Gastroesophageal sphincter (tissue), 4 donors: ENCODE data around the gene CPED1. TPM values are rescaled to one million over a fixed set of nuclear protein-coding genes. Genes with fewer than 3 reads are reported as not detected.
A peak's percentile ranks its signal among the peaks of the same experiment; 100 is the strongest.
"Not testable (repeated sequence)": the region's sequence is repeated elsewhere in the genome, so short reads cannot be mapped to it uniquely, and the experiment has no call there.

Experiments used
- ATAC-seq: fragments of 150-250 bp; one replicate; pipeline ENCODE4 v1.9.1; 2016; ENCODE audit warnings: mild to moderate bottlenecking, moderate library complexity
- H3K27ac ChIP-seq, 4 donors: fragments of 200-600 bp; sonication (generic) in 3 of 4; 1 replicate in 3 of 4; 2 replicates in 1 of 4; pipeline ENCODE4 v1.5.1; 2016 to 2019
- H3K27me3 ChIP-seq: fragments of 200-600 bp; sonication (generic); one replicate; pipeline ENCODE4 v1.5.1; 2019
- H3K36me3 ChIP-seq, 2 donors: fragments of 200-600 bp; sonication (generic); one replicate each; pipeline ENCODE4 v1.5.1; 2019; ENCODE audit warnings: control low read depth in 1 of 2
- H3K4me1 ChIP-seq, 3 donors: fragments of 200-600 bp; sonication (generic); 1 replicate in 2 of 3; 2 replicates in 1 of 3; pipeline ENCODE4 v1.5.1; 2016 to 2019; ENCODE audit warnings: control low read depth in 2 of 3
- H3K4me3 ChIP-seq, 2 donors: fragments of 200-600 bp; sonication (generic); one replicate each; pipeline ENCODE4 v1.5.1; 2019; ENCODE audit warnings: mild to moderate bottlenecking in 1 of 2, moderate library complexity in 1 of 2
- H3K9me3 ChIP-seq, 3 donors: fragments of 200-600 bp; sonication (generic); one replicate each; pipeline ENCODE4 v1.5.1; 2017 to 2019; ENCODE audit warnings: control low read depth in 2 of 3
- EP300 ChIP-seq: sonication (generic); formaldehyde crosslinking; IDR thresholded peaks from one replicate; pipeline ENCODE4 v1.6.1; 2017; ENCODE audit warnings: antibody characterized with exemption, mild to moderate bottlenecking
- POLR2A ChIP-seq, 2 donors: fragments of 450-650 bp; IDR thresholded peaks; one replicate each; pipeline ENCODE4 v1.6.1; 2017; ENCODE audit warnings: antibody characterized with exemption in 2 of 2, mild to moderate bottlenecking in 2 of 2, moderate library complexity in 1 of 2
- POLR2AphosphoS5 ChIP-seq: sonication (generic); formaldehyde crosslinking; IDR thresholded peaks from one replicate; pipeline ENCODE4 v1.6.1; 2017; ENCODE audit warnings: antibody characterized with exemption
- WGBS, 2 donors: methylation state at CpG; one replicate each; pipeline ENCODE4 v1.1.5; 2018; ENCODE audit warnings: low coverage in 1 of 2; 5-methylcytosine and 5-hydroxymethylcytosine counted together
- total RNA-seq, 4 donors: library from RNA; depleted of rRNA; stranded (reverse); fragments of >200 nt; gene quantifications; one replicate each; pipeline ENCODE4 v1.1.0, GENCODE V29; 2016
- TF ChIP-seq, protein P1 (sequence below), 4 experiments: fragments of 200-600 bp in 2 of 4; fragments of 450-650 bp in 2 of 4; sonication (generic) in 1 of 4; IDR thresholded peaks; one replicate each; pipeline ENCODE4 v1.5.1; 2017 to 2019; ENCODE audit warnings: antibody characterized with exemption in 4 of 4, mild to moderate bottlenecking in 2 of 4, moderate library complexity in 2 of 4

Gene CPED1
- total RNA-seq, 4 donors from 2014 or later: 35.1 to 97.7 (median 60.5) TPM

DNA sequence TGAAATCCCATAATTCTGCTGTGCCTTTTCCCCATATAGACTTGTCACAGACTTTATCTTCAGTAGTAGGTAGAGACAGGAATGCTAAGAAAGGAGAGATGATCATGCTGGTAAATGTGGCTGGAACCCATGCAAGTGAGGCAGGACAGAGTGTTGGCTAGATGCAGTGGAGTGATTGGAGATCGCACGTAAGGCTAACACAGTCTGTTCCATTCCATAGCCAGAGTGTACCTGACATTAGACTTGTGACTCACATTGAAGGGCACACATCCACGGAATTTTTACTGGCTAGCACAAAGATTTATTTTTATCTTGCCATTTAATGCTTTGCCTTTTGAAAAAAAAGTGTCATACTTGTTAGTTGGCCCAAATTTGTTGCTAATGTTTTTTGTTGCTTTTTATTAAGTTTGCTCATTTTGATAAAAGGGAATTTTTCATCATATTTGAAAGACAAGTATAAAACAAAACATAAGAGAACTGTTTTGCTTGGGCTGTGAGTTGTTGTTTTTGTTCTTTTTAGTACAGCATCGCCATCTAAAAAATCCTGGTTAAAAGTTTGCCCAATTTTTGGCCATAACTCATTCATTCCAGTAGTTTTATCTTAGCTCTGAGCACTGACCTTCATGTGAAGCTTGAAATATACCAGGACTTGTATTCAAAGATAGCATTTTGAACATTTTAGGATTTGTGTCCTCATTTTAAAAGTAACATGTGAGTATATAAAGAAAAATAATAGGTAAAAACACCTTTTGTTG lies 81.0 kb downstream of the CPED1 start:
- Histone ChIP-seq H3K27me3 (no peaks in the 10 kb centered on the region), H3K4me1 (peaks cover 0 to 28% (median 4%) of the 10 kb centered on the region in 3 donors), H3K27ac (peak overlapping the region; percentile 58 to 73 (median 68)), H3K36me3 (no peaks in the 10 kb centered on the region), H3K4me3 (no peak overlapping the region), H3K9me3 (no peaks in the 10 kb centered on the region)
- peak; percentile 95 for ATAC-seq
- WGBS, 2 donors: 29 to 46% methylated on average over 4 of the region's 4 CpGs
- TF ChIP-seq POLR2AphosphoS5 (peak; percentile 85), POLR2A (IDR thresholded peaks at IDR 0.05) (no peak)

DNA sequence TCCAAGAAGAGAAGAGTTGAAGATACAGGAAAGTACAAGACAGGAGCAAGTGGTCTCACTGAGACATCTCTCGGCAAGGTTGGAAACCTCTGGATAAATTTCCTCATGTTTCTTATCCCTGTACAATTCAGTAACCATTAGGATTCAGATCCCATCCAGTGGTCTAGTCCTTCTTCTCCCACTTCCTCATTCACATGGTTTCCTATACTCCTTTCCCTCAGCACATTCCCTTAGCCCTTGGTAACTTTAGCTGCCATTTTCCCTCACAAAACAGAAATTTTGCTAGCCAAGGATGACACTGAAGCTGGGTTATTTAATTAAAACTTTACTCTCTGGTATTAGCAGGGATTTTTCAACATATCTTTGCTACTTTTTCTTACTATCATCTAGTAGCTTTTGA lies 82.6 kb downstream of the CPED1 start:
- no peaks in the 10 kb centered on the region for H3K9me3 ChIP-seq
- TF ChIP-seq POLR2AphosphoS5 (no peak), EP300 (no peak), POLR2A (IDR thresholded peaks at IDR 0.05) (no peak)
- TF ChIP-seq, protein P1, sequence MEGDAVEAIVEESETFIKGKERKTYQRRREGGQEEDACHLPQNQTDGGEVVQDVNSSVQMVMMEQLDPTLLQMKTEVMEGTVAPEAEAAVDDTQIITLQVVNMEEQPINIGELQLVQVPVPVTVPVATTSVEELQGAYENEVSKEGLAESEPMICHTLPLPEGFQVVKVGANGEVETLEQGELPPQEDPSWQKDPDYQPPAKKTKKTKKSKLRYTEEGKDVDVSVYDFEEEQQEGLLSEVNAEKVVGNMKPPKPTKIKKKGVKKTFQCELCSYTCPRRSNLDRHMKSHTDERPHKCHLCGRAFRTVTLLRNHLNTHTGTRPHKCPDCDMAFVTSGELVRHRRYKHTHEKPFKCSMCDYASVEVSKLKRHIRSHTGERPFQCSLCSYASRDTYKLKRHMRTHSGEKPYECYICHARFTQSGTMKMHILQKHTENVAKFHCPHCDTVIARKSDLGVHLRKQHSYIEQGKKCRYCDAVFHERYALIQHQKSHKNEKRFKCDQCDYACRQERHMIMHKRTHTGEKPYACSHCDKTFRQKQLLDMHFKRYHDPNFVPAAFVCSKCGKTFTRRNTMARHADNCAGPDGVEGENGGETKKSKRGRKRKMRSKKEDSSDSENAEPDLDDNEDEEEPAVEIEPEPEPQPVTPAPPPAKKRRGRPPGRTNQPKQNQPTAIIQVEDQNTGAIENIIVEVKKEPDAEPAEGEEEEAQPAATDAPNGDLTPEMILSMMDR (IDR thresholded peaks at IDR 0.05): no peak
- 92 to 100% methylated on average over 1 of the region's 1 CpG for WGBS, 2 donors
- ATAC-seq: no peak
- peaks cover 0 to 28% (median 4%) of the 10 kb centered on the region in 3 donors for H3K4me1 ChIP-seq
- H3K4me3 ChIP-seq: no peak overlapping the region
- no peaks in the 10 kb centered on the region for H3K36me3 ChIP-seq
- H3K27me3 ChIP-seq: no peaks in the 10 kb centered on the region
- H3K27ac ChIP-seq: no peak overlapping the region

DNA sequence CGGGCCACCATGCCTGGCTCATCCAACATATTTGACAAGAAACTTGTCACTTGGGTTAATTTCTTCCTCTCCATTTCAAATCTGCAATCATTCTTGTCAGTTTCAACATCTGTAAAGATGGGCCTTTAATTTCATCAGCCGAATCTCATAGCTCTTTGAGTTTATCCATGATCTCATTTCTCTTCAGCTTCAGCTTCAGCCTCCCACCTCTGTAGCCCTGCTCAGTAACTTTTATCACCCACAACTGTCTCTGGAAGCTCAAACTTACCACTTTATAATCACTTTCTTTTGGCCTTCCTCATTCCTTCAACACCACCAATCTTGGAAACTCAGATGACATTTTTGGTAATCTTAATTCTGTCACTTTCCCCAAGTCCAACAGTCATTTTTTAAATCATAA lies 83.2 kb downstream of the CPED1 start:
- Histone ChIP-seq H3K4me1 (peaks cover 0 to 34% (median 4%) of the 10 kb centered on the region in 3 donors), H3K9me3 (no peaks in the 10 kb centered on the region), H3K27ac (no peak overlapping the region), H3K27me3 (no peaks in the 10 kb centered on the region), H3K36me3 (no peaks in the 10 kb centered on the region), H3K4me3 (no peak overlapping the region)
- TF ChIP-seq, protein P1 (IDR thresholded peaks at IDR 0.05): no peak
- TF ChIP-seq POLR2AphosphoS5 (no peak), EP300 (no peak), POLR2A (IDR thresholded peaks at IDR 0.05) (no peak)
- WGBS, 2 donors: 91 to 95% methylated on average over 2 of the region's 2 CpGs
- ATAC-seq: no peak

DNA sequence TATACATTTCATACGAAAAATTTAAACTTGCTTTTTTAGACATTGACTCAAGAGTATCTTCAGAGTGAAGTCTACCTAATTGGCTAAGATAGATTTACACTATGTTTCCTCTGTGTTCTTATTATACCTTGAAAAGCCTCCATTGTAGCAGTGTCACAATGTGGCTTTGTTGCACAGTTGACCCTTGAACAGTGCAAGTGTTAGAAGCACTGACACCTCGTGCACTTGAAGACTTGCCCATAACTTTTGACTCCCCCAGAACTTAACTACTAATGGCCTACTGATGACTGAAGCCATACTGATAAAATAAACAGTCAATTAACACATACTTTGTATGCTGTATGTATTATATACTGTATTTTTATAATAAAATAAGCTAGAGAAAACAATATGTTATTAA lies 84.3 kb downstream of the CPED1 start:
- Histone ChIP-seq H3K9me3 (no peaks in the 10 kb centered on the region), H3K27me3 (no peaks in the 10 kb centered on the region), H3K4me1 (peaks cover 0 to 35% (median 4%) of the 10 kb centered on the region in 3 donors), H3K4me3 (no peak overlapping the region), H3K36me3 (no peaks in the 10 kb centered on the region), H3K27ac (no peak overlapping the region)
- WGBS, 2 donors: 69 to 77% methylated on average over 2 of the region's 2 CpGs
- no peak for ATAC-seq
- TF ChIP-seq EP300 (no peak), POLR2A (IDR thresholded peaks at IDR 0.05) (no peak), POLR2AphosphoS5 (no peak)
- TF ChIP-seq, protein P1 (IDR thresholded peaks at IDR 0.05): no peak

DNA sequence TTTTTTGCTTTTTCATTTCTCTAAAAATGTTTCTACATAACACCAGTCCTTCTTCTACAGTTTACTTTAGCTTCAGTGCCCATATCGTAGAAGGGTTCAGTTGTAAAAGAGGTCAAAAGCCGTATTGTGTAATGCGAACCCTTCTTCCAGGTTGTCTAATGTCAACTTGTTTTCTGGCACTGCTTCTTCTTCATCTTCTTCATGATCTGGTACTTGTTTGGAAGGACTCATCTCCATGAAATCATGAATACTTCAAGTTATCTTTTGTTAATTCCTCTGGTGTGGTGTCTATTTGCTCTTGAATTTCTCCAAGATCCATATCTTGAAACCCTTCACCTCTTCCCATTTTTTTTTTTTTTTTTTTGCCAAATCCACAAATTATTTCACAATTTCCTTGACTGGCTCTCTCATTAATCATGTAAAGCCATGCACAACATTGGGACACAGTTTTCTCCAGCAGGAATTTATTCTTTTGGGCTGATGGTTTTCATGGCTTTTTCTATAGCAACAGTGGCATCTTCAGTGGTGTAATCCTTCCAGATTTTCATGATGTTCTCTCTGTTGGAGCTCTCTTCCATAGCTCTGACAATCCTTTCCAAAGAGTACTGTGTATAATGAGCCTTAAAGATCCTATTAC lies 85.1 kb downstream of the CPED1 start:
- H3K27ac ChIP-seq: no peak overlapping the region
- ATAC-seq: no peak
- H3K27me3 ChIP-seq: no peaks in the 10 kb centered on the region
- H3K4me1 ChIP-seq: peaks cover 0 to 35% (median 4%) of the 10 kb centered on the region in 3 donors
- no peaks in the 10 kb centered on the region for H3K36me3 ChIP-seq
- WGBS, 2 donors: 73 to 92% methylated on average over 3 of the region's 3 CpGs
- H3K9me3 ChIP-seq: no peaks in the 10 kb centered on the region
- H3K4me3 ChIP-seq: no peak overlapping the region
- TF ChIP-seq EP300 (no peak), POLR2AphosphoS5 (no peak), POLR2A (IDR thresholded peaks at IDR 0.05) (no peak)
- TF ChIP-seq, protein P1 (IDR thresholded peaks at IDR 0.05): no peak

DNA sequence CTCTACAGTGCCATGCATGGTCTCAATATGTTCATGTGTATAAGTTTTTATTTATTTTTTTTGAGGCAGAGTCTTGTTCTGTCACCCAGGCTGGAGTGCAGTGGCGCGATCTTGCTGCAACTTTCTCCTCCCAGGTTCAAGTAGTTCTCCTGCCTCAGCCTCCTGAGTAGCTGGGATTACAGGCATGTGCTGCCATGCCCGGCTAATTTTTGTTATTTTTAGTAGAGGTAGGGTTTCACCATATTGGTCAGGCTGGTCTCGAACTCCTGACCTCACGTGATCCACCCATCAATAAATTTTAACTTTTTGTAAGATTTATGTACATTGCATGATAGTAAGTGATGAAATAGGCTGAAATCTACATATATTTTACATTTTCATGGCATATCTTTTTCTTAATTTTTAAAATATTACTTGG lies 86.9 kb downstream of the CPED1 start:
- H3K27ac ChIP-seq, H3K36me3 ChIP-seq, H3K4me3 ChIP-seq, H3K9me3 ChIP-seq, ATAC-seq, H3K27me3 ChIP-seq: not testable (repeated sequence)
- H3K4me1 ChIP-seq: peaks cover 0 to 19% (median 0%) of the 10 kb centered on the region in 3 donors
- WGBS, 2 donors: 98 to 100% methylated on average over 2 to 5 of the region's 5 CpGs
